ENCODE measurements around the gene CIDEB. TPM values are rescaled to one million over a fixed set of nuclear protein-coding genes. Genes with fewer than 3 reads are reported as not detected.

The CIDEB gene
- total RNA-seq, 1 experiment from 2014 or later, result not detected

DNA sequence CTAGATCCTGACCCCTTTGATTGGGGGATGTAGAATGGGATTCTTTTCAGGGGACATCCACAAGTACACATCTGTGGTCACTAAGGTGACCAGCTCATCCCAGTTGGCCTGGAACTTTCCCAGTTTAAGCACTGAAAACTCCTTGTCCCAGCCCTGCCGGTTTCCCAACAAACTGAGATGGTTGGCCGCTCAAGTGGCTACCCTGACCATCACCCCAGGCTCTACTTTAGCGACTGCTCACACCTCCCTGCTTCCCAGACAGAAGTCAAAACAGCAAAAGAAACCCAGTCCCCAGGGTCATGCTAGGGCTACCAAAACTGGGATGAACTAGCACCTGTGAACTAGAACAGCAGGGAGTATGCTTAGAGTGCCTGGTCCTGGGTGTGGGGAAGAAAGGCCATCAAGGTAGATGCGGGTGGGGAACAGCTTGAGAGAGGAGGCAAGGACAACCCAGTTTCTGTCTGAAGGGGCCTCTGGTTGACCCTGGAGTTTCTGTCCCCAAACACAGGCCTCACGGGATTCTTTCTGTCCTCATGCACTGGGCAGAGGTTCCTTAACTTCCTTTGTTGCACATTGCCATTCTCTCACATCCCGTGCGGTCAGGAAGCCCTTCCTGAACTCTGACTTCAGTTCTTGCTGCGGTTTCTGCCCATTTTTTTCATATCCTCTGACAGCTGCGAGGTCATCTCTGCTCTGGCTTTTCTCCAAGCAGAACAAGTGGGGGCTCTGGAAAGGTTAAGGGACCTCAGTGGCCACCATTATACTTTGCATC lies 5.1 kb upstream of the CIDEB start:
- no peak overlapping the region for H3K4me2 ChIP-seq
- no peak overlapping the region for H3K4me3 ChIP-seq
- no peaks in the 10 kb centered on the region for H3K27me3 ChIP-seq (ENCODE audit: insufficient read depth, low read depth)
- H3K36me3 ChIP-seq (ENCODE audit: low read depth), result no peaks in the 10 kb centered on the region
- no peaks in the 10 kb centered on the region for H3K9me2 ChIP-seq (ENCODE audit: insufficient read depth)
- no peaks in the 10 kb centered on the region for H3K9me3 ChIP-seq (ENCODE audit: insufficient read depth, low read depth)
- BruUV-seq (replicated peaks), result no TSS peak
- DNase-seq, result no peak
- no peaks in the 10 kb centered on the region for H3K4me1 ChIP-seq (replicated peaks; ENCODE audit: insufficient read depth)
- intact Hi-C loops (cut with micrococcal nuclease; ENCODE audit: unreplicated experiment), result no loop called here
- no peak overlapping the region for H2AFZ ChIP-seq
- TF ChIP-seq EZH2 (IDR thresholded peaks at IDR 0.05; ENCODE audit: low read depth) (no peak), CTCF (conservative IDR thresholded peaks at IDR 0.05) (no peak)
- no peak overlapping the region for H3K27ac ChIP-seq
- POLR2A ChIA-PET (ENCODE audit: unreplicated experiment), result no interaction called here
- H3K79me2 ChIP-seq (ENCODE audit: low read depth), result no peaks in the 10 kb centered on the region
- CTCF ChIA-PET, result no interaction called here
- H3F3A ChIP-seq (ENCODE audit: insufficient read depth, low read depth), result no peaks in the 10 kb centered on the region; the same call in 1 of the 2 replicates
- no peaks in the 10 kb centered on the region for H4K20me1 ChIP-seq (ENCODE audit: insufficient read depth)

- no peaks in the 10 kb centered on the region for H3K27me3 ChIP-seq (ENCODE audit: insufficient read depth, low read depth)
- H4K20me1 ChIP-seq (ENCODE audit: insufficient read depth), result no peaks in the 10 kb centered on the region
- no peak overlapping the region for H3K4me3 ChIP-seq
- H3K4me2 ChIP-seq, result no peak overlapping the region
- H3K36me3 ChIP-seq (ENCODE audit: low read depth), result no peaks in the 10 kb centered on the region
- no peak overlapping the region for H2AFZ ChIP-seq
- H3K9me3 ChIP-seq (ENCODE audit: insufficient read depth, low read depth), result no peaks in the 10 kb centered on the region
- TF ChIP-seq CTCF (conservative IDR thresholded peaks at IDR 0.05) (no peak), EZH2 (IDR thresholded peaks at IDR 0.05; ENCODE audit: low read depth) (no peak)
- no peak for DNase-seq
- ChIA-PET POLR2A (ENCODE audit: unreplicated experiment) (no interaction called here), CTCF (no interaction called here)
- BruUV-seq (replicated peaks), result no TSS peak
- H3K79me2 ChIP-seq (ENCODE audit: low read depth), result no peaks in the 10 kb centered on the region
- no peaks in the 10 kb centered on the region; the same call in 1 of the 2 replicates for H3F3A ChIP-seq (ENCODE audit: insufficient read depth, low read depth)
- H3K27ac ChIP-seq, result no peak overlapping the region
- no peaks in the 10 kb centered on the region for H3K9me2 ChIP-seq (ENCODE audit: insufficient read depth)
- intact Hi-C loops (cut with micrococcal nuclease; ENCODE audit: unreplicated experiment), result no loop called here
- no peaks in the 10 kb centered on the region for H3K4me1 ChIP-seq (replicated peaks; ENCODE audit: insufficient read depth)
These were observed 4.2 kb upstream of the CIDEB start for GRCh38 chr14:24311837-24312615.

DNA sequence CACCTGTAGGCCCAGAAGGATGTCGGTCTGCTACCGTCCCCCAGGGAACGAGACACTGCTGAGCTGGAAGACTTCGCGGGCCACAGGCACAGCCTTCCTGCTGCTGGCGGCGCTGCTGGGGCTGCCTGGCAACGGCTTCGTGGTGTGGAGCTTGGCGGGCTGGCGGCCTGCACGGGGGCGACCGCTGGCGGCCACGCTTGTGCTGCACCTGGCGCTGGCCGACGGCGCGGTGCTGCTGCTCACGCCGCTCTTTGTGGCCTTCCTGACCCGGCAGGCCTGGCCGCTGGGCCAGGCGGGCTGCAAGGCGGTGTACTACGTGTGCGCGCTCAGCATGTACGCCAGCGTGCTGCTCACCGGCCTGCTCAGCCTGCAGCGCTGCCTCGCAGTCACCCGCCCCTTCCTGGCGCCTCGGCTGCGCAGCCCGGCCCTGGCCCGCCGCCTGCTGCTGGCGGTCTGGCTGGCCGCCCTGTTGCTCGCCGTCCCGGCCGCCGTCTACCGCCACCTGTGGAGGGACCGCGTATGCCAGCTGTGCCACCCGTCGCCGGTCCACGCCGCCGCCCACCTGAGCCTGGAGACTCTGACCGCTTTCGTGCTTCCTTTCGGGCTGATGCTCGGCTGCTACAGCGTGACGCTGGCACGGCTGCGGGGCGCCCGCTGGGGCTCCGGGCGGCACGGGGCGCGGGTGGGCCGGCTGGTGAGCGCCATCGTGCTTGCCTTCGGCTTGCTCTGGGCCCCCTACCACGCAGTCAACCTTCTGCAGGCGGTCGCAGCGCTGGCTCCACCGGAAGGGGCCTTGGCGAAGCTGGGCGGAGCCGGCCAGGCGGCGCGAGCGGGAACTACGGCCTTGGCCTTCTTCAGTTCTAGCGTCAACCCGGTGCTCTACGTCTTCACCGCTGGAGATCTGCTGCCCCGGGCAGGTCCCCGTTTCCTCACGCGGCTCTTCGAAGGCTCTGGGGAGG lies 3.1 kb upstream of the CIDEB start, which contains the start of gene LTB4R:
TSS of gene LTB4R (plus strand) at position 857 of the 959 bp plus-strand sequence. CDS start 4,150 bp downstream, outside the sequence.
- H4K20me1 ChIP-seq (ENCODE audit: insufficient read depth), result no peaks in the 10 kb centered on the region
- no peak within 1 kb of the TSS for H3K4me3 ChIP-seq
- H3K9me2 ChIP-seq (ENCODE audit: insufficient read depth), result no peaks in the 10 kb centered on the region
- TF ChIP-seq EZH2 (IDR thresholded peaks at IDR 0.05; ENCODE audit: low read depth) (no peak), CTCF (conservative IDR thresholded peaks at IDR 0.05) (no peak)
- DNase-seq, result no peak
- H3F3A ChIP-seq (ENCODE audit: insufficient read depth, low read depth), result no peaks in the 10 kb centered on the region
- no peaks in the 10 kb centered on the region for H3K27me3 ChIP-seq (ENCODE audit: insufficient read depth, low read depth)
- H3K4me1 ChIP-seq (replicated peaks; ENCODE audit: insufficient read depth), result no peaks in the 10 kb centered on the region
- ChIA-PET CTCF (no interaction called here), POLR2A (ENCODE audit: unreplicated experiment) (no interaction called here)
- no peaks in the 10 kb centered on the region for H3K9me3 ChIP-seq (ENCODE audit: insufficient read depth, low read depth)
- H3K27ac ChIP-seq, result no peak within 1 kb of the TSS
- no peaks in the 10 kb centered on the region for H3K36me3 ChIP-seq (ENCODE audit: low read depth)
- no peaks in the 10 kb centered on the region for H3K79me2 ChIP-seq (ENCODE audit: low read depth)
- BruUV-seq (replicated peaks), result no TSS peak
- no peak within 1 kb of the TSS for H2AFZ ChIP-seq
- intact Hi-C loops (cut with micrococcal nuclease; ENCODE audit: unreplicated experiment), result no loop called here
- no peak within 1 kb of the TSS for H3K4me2 ChIP-seq

Measured in PC-9 (cell line).